NCI-H2107 treated with DMSO at 0.1 percent for 48 hours (cell line): ENCODE data around the gene KCNC3.

Source experiments
- DNase-seq: peaks from one replicate; lab custom pipeline; 2025; ENCODE audit not compliant: unreplicated experiment; lab: John Stamatoyannopoulos, UW

KCNC3 gene

DNA sequence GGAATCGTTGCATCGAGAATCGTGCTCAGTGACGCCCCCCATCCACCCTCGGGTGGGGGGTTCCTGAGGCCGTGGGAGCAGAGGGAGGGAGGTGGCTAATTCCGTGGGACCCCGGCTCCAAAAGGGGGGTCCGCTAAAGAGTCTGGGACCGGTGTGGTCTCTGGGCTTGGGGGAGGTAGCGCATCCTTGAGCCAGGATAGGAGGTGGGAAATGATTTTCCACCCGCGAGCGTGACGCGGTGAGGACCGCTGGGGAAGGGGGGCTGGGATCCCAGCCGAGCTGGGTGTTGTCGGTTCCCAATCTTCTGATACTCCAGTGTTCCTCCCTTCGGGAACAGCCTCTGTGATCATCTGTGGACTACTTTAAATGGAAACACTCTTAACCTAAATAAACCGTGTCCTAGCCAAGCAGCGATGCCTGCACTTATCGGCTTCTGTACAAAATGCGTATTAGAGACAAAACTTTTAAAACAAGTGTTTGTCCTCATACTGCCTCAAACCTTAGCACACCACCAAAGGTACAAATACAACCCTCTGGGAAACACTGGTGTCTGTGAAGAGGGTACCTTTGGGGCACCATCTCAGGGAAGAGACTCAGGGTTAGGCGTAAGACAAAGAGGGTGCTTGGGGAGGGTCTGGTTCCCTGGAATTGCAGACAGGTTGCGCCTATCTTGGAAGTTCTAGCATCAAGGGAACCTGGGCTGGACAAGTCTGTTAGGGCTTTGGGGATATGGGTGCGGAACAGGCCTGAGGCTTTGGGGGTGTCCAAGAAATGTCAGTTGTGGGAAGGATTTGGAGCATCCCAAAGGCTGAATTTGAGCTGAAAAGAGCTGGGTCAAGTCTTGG lies 16.0 kb downstream of the KCNC3 start:
- DNase-seq = no peak

DNA sequence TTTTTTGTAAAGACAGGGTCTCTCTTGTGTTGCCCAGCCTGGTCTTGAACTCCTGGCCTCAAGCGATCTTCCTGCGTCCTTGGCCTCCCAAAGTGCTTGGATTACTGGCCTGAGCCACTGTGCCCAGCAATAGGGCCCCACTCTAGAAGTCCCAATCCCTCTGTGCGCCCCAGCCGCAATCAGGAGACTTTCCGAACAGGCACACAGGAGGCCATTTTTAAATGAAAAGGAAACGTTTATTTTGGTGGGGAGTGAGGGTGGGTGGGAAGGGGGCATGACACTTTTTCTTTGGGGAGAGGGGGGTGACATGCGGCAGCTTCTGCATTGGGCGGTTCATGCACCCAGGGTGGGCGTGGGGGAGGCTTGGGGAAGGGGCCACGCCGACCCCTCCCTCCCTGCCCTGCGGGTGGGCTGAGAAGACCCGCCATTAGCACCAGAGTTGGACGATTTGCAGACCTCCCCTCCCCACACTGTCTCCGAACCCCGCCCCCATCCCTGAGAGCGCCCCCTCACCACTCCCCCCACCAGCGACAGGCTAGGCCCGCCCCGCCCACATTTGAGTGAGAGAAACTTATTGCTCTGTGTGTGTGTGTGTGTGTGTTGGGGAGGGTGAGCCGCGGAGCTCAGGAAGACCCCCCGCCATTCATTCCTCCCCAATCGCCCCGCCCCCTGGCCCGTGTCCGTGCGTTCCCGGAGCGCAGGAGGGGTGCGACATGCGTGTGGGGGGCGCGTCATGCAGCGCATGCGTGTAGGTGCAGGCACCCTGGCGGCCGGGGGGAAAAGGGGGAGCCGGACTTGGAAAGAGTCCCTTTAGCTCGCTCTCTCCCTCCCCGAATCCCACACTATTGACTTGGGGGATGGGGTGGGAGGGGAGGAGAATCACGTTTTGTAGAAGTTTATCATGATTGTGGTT lies 17.2 kb downstream of the KCNC3 start:
- no peak for DNase-seq

DNA sequence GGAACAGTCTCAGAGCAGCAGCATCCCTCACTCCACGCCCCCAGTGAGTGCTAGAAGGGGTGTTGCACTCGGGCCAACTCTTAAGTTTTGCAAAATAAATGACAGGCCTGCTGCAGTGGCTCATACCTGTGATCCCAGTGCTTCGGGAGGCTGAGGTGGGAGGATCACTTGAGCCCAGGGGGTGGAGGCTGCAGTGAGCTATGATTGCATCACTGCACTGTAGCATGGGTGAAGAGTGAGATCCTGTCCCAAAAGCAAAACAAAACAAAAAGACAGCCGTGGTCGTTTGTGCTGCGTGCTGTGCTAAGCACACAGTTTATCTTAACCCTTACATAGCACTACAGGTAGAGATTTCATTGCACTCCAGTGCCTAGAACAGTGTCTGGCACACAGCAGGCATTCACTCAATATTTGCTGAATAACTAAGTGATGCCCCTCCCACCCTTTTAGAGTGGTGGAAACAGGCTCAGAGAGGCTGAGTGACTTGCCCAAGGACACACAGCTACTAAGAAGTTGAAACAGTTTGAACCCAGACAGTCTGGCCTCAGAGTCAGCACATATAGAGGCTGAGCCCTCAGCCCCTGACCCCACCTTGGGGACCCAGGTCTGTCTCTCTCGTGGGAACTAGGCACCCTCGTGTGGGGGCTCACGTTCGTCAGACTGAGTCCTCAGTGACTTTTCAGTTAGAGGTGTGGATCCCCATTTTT lies 18.3 kb downstream of the KCNC3 start:
- DNase-seq = no peak

DNA sequence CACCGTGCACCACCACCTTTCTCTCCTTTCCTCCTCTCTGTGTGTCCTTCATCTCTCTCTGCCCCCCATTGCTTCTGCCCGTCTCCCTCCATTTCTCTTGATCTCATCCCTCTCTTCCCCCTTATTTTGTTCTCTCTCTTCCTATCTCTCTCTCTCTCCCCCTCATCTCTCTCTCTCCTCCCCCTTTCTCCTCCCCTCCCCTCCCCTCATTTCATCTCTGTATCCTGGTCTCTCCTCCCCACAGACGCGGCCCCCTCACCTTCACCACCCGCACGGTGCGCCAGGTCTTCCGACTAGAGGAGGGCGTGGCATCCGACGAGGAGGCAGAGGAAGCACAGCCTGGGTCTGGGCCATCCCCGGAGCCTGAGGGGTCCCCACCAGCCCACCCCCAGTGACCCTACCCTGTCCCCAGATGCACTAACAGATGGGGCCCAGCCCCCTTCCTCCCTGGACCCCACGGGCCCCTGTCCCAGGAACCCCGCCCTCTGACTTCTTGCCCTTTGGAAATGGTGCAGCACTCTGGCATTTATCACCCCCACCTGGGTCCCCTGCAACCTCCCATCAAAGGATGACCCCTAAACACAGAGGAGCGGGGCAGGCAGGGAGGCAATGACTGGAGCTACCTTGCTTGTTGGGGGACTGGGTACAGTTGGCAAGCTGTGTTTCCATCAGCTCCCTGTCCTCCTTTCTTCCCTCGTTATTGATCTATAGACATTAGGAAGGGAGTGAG lies 19.6 kb downstream of the KCNC3 start:
- DNase-seq = no peak

DNA sequence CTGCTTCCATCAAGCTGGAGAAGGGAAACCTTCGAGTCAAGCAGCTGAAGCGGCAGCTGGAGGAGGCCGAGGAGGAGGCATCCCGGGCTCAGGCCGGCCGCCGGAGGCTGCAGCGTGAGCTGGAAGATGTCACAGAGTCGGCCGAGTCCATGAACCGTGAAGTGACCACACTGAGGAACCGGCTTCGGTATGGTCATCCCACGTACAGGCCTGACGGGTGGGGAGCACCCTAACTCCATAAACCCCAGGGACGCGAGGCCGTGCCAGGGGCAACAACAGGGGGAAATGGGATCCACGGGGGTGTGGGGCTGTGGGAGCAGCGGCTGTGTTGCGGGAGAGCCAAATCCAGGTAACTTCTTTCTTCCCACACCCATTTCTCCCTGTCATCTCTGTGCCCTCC lies 20.2 kb downstream of the KCNC3 start:
- DNase-seq = no peak

DNA sequence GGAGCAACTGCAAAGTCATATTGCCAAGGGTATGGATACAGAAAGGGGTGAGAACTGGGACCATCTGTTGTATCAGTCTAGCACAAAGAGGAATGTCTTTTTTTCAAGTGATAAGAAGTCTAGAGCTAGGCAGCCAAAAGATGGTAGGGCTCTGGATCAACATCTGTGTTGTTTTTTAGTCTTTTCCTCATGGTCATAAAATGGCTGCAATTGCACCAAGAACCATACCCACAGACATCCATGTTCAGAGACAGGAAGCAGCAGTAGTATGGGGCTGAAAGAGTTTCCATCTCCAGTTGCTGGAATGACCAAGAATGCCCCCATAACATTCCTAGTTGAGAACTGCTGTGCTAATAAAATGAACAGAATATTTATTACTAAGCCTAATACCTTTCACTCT lies 25.6 kb downstream of the KCNC3 start:
- no peak for DNase-seq

DNA sequence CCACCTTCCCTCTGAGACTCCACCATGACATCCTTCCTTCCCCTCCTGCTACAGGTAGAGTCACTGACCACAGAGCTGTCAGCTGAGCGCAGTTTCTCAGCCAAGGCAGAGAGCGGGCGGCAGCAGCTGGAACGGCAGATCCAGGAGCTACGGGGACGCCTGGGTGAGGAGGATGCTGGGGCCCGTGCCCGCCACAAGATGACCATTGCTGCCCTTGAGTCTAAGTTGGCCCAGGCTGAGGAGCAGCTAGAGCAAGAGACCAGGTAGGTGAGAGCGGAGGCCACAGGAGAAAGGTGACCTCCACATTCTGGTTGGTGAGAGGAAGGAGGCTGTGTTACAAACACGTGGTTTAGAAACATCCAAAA lies 27.6 kb downstream of the KCNC3 start:
- no peak for DNase-seq

DNA sequence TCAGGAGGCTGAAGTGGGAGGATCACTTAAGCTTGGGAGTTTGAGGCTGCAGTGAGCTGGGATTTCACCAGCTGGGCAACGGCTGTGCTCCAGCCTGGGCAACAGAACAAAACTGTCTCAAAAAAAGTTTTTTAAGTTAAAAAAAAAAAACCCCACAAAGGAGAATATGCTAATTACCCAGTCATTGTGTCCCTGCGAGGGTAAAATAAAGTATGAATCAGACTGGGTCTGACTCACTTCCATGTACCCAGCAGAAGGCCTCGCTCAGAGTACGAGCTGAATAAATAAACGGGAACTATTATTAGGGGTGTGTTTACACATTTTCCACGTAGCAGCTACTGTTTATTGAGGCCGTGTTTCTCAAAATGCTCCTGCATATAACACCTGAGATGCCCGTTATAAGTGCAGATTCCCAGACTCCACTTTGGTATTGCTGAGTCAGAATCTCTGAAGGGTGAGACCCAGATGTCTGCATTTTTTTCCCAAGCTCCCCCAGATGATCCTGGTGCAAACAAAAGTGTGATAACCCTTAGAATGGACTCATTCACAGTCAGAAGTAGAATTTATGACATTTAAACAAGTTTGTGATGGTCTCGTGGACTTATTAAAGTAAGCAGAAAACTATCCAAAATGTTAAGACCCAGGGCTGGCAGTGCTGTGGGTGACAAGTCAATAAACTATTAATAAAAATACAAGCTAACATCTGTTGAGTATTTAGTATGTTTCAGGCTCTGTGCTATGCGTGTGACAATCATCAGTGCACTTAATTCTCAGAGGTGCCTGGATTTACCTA lies 28.2 kb downstream of the KCNC3 start:
- no peak for DNase-seq

DNA sequence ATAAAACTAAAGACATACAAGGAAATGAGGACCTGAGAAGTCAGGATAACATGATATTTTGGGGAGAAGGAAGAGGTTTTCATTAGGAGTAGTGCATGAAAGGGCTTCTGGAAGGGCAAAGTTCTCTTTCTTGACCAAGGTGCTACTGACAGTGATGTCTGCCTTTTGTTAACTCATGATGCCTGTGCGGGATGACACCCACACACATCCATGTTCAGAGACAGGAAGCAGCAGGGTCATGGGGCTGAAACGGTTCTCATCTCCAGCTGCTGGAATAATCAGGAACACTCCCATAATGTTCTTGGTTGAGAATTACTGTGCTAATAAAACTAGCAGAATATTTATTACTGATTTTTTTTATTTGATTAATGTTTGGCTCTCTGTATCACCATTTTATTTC lies 29.1 kb downstream of the KCNC3 start:
- no peak for DNase-seq

DNA sequence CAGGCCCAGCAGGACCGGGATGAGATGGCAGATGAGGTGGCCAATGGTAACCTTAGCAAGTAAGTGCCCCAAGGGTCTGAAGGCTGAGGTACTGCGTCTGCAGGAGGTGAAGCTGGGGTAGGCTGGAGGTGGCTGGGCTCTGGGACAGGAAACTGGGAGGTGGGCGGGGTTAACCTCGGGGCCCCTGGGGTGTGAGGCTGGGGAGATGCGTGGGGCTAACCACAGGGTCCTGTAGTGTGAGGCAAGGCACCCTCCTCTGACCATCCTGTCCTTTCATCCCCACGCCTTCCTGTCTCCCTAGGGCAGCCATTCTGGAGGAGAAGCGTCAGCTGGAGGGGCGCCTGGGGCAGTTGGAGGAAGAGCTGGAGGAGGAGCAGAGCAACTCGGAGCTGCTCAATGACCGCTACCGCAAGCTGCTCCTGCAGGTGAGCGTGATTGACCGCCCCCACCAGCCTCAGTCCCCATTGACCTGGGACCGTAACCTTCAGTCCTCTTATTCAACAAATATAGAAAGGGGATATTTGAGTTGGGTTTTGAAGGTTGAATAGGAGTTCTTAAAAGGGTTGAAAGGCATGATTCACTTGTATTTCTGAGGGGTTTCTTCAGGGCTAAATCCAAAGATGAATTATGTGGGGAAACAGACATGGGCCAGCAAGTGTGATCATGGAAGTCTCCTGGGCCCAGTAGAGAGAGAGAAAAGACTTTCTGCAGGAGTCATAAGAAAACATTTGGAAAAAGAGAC lies 35.7 kb downstream of the KCNC3 start:
- no peak for DNase-seq

DNA sequence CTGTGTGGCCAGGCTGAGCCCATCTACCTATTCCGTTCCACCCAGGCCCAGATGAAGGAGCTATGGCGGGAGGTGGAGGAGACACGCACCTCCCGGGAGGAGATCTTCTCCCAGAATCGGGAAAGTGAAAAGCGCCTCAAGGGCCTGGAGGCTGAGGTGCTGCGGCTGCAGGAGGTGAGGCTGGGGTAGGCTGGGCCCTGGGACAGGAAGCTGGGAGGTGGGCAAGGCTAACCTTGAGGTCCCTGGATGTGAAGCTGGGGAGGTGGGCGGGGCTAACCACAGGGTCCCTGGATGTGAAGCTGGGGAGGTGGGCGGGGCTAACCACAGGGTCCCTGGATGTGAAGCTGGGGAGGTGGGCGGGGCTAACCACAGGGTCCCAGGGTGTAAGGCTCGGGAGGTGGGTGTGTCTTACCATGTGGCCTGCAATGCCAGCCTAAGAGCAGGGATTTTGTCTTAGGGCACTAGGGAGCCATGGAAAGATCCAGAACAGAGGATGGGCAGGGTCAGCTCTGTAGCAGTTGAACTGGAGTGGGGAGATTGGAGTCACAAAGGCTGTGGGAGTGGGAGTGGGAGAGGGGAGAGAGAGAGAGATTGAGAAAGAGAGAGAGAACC lies 36.9 kb downstream of the KCNC3 start:
- DNase-seq = no peak

DNA sequence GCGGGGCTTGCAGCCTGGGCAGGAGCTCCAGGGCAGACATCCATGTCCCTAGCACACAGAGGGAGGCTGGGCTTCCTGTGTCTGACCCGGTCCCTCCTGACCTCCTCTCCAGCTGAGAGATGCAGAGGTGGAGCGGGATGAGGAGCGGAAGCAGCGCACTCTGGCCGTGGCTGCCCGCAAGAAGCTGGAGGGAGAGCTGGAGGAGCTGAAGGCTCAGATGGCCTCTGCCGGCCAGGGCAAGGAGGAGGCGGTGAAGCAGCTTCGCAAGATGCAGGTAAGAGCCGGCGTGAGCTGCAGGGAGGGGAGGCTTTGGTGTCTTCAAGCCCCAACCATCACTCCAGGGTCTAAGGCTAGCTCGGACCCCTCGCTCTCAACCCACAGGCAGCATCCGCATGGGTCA lies 38.4 kb downstream of the KCNC3 start:
- DNase-seq = no peak

DNA sequence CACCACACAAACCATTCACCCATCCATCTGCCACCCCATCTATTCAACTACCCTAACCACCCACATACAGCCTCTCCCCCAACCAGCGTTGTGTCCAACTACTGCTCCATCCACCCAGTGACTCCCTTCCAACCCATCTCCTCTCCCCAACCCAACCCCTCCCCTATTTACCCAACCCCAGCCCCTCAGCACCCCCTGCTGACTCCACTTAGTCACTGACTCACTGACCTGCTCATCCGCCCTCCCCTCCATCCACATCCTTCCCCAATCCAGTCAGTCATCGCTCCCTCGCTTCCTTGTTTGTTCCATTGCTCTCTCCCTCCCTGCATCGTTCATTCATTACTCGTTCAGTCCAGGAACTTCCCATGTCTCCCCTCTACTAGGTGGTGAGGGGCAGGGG lies 39.2 kb downstream of the KCNC3 start:
- DNase-seq = no peak

DNA sequence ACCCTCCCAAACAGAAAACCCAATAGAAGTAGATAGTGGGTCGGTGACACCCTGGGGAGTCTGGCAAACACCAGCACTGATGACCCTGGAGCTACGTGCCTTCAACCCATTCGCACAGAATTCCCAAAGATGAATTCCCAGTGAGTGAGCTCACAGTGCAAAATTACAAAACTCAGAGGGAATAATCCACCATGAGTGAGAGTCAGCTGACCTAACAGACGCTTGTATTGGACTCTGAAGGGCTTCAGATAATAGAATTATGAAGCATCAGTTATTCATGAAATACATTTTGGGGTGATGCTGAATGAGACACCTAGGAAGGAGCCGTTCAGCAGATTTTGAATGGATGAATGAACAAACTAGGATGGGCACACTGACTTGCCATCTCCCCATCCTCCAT lies 40.2 kb downstream of the KCNC3 start:
- no peak for DNase-seq

DNA sequence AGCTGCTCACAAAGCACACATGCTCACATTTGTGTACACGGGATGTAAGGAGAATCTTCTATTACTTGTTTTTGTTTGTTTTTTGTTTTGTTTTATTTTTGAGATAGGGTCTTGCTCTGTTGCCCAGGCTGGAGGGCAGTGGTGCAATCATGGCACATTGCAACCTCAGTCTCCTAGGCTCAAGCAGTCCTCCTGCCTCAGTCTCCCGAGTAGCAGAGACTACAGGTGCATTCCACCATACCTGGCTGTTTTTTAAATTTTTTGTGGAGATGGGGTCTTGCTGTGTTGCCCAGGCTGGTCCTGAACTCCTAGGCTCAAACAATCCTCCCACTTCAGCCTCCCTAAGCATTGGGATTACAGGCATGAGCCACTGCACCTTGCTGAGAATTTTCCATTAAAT lies 41.8 kb downstream of the KCNC3 start:
- no peak for DNase-seq

DNA sequence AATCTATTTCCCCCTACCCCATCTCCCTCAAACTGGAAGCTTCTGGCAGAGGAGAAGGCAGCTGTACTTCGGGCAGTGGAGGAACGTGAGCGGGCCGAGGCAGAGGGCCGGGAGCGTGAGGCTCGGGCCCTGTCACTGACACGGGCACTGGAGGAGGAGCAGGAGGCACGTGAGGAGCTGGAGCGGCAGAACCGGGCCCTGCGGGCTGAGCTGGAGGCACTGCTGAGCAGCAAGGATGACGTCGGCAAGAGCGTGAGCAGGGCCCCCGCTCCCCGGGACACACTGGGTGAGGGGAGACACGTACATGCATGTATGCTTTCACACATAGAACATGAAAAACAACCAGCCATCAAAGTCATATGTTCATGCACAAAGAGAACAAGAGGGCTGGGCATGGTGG lies 42.7 kb downstream of the KCNC3 start:
- DNase-seq = no peak

DNA sequence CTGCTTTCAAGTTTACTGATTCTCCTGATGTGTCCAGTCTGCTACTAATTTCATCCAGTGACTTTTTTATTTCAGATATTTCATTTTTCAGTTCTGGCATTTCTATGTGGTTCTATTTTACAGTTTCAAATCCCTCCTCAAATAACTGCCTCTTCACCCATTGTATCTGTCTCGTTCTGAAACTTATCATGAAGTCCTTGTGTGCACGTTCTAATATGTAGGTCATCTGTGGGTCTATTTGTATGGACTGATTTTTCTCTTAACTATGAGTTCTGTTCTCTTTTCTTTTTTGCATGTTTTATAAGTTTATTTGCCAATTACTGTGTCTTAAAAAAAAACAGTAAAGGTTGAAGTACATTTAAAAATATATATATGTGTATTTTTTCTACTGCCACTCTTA lies 43.3 kb downstream of the KCNC3 start:
- no peak for DNase-seq

DNA sequence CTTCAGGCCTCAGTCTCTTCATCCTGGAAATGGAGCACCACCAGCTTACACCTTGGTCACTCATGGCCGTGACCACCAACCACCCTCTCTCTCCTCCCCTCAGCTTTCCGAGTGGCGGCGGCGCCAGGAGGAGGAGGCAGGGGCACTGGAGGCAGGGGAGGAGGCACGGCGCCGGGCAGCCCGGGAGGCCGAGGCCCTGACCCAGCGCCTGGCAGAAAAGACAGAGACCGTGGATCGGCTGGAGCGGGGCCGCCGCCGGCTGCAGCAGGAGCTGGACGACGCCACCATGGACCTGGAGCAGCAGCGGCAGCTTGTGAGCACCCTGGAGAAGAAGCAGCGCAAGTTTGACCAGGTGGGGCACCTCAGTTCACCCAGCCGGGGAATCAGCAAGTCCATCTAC lies 47.7 kb downstream of the KCNC3 start:
- no peak for DNase-seq

DNA sequence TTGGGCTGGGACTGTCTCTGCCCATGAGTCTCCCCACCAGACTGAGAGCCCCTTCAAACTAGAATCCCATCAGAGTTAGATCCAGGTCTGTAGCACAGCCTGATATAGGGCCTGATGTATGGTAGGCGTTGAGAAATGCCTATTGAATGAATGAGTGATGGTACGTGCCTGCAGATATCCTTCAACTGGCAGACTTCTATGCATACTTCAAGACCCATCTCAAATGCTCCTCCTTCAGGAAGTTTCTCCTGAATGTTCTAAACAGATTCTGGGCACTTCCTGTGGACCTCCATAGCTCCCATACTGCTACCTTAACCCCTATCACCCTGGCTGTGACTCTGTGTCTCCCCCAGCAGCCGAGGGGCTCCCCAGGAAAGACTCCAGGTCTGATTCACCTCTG lies 48.2 kb downstream of the KCNC3 start:
- no peak for DNase-seq
